HG03196 (cell line): ENCODE measurements around the gene MPP4.

Experiments used
- ATAC-seq: cut with Tn5 transposase; IDR thresholded peaks from one replicate; pipeline ENCODE4 v1.9.1; 2021; ENCODE audit not compliant: unreplicated experiment

The MPP4 gene

GRCh38 chr2:201630577-201630976, 67.9 kb downstream of the MPP4 start:
- no peak for ATAC-seq

DNA sequence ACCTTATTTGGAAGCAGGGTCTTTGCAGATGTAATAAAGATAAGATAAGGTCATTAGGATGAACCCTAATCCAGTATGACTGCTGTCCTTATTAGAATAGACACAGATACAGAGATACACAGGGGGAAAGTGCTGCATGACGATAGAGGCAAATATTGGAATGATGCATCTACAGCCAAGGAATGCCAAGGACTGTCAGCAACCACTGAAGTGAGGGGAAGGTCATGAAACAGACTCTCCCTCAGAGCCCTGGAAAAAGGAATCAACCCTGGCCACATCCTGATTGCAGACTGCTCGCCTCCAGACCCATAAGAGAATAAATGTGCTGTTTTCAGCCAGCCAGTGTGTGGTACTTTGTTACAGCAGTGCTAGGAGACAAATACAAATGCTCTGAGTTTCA, 69.9 kb downstream of the MPP4 start:
- no peak for ATAC-seq

- ATAC-seq: no peak
These were observed 76.0 kb downstream of the MPP4 start for GRCh38 chr2:201622306-201622970.

GRCh38 chr2:201621293-201621999, 77.0 kb downstream of the MPP4 start:
- no peak for ATAC-seq

DNA sequence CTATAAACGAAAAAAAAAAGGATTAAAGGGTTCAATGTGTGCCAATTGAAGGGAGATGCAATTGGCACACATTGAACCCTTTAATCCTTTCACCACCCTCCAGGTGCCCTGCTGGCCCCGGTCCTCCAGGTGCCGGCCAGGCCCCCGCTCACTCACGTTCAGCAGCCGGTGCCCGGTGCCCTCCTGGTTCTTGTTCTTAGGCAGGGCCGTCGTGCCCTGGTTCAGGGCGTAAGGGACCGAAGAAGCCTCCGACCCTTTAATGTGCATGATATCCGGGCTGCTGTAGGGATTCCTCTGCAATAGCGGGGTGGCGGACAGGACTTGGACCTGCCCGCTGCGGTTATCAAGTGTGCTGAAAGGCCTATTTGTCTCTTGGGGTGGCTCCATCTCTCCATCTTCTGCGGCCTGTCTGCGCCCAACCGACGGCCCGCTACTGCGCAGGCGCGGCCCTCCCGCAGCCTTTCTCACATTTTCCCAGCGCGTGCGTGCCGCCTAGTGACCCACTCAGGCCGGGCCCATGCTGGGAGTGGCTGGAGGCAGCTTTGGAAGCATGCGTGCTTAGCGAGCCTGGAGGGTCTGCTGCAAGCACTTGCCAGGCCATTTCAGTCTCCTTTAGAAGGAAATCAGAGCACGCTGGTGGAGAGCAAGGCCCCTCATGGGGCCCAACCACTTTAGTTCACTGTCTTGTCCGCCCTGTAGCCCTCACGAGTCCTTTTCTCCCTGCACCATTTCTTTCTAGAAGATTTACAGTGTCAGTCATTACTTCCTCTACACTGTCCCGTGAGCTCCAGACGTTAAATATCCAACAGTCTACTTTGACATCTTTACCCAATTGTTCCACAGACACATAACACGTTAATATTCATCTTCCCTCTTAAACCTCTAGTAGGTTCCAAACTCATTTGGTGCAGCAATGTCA, 79.4 kb downstream of the MPP4 start:
- no peak for ATAC-seq

DNA sequence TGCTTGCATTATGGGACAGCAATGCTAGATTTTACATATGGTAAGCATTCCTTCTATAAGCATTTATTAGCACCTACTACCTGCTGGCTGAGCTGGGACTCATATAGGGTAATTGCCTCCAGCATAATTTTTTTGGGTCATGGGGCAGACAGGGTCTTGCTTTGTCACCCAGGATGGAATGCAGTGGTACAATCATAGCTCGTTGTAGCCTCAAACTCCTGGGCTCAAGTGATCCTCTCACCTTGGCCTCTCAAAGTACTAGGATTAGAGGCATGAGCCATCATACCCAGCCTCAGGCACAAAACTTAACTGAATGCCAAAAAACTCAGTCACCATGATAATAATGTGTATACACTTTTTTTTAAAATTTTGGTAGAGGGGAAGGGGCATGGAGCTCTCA, 90.4 kb downstream of the MPP4 start:
- no peak for ATAC-seq

- ATAC-seq: no peak
These were observed 90.9 kb downstream of the MPP4 start for GRCh38 chr2:201607568-201607967.

DNA sequence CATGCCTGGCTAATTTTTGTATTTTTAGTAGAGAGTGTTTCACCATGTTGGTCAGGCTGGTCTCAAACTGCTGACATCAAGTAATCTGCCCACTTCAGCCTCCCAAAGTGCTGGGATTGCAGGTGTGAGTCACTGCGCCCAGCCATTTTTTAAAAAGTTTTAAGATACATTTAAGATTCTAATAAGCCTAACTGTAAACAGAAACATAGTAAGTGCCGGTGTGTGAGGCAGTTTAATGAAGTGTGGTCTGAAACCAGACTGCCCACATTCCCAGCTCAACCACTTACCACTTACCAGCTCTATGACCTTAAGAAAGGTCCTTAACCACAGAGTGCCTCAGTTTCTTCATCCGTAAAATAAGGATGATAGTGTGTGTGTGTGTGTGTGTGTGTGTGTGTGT, 97.5 kb downstream of the MPP4 start:
- no peak for ATAC-seq

GRCh38 chr2:201597397-201597796, 101.0 kb downstream of the MPP4 start:
- no peak for ATAC-seq
